Liver (tissue), 3 donors: Measurements from ENCODE around the gene TSPAN33.

Experiments
- ATF3 ChIP-seq: IDR thresholded peaks from 2 replicates; pipeline ENCODE4 v1.6.1; 2016; ENCODE audit warnings: antibody characterized with exemption
- CTCF ChIP-seq: fragments of 150-350 bp; IDR thresholded peaks from 2 replicates; pipeline ENCODE4 v1.5.1; 2017; ENCODE audit warnings: improper control_type of control experiment, low read depth, low read length; ENCODE audit not compliant: missing input control
- EGR1 ChIP-seq, 2 donors: IDR thresholded peaks; 2 replicates each; pipeline ENCODE4 v1.6.1; 2016 to 2018; ENCODE audit warnings: antibody characterized with exemption in 2 of 2, low read depth in 2 of 2
- FOXA2 ChIP-seq: IDR thresholded peaks from 2 replicates; pipeline ENCODE4 v1.6.1; 2016; ENCODE audit warnings: antibody characterized with exemption
- GABPA ChIP-seq, 2 donors: IDR thresholded peaks in 1 of 2; conservative IDR thresholded peaks in 1 of 2; 2 replicates each; pipeline ENCODE4 v1.6.1; 2016; ENCODE audit warnings: antibody characterized with exemption in 2 of 2, mild to moderate bottlenecking in 1 of 2, moderate library complexity in 1 of 2
- JUND ChIP-seq, 2 donors: IDR thresholded peaks; 2 replicates each; pipeline ENCODE4 v1.6.1; 2016; ENCODE audit warnings: antibody characterized with exemption in 2 of 2
- MAX ChIP-seq: IDR thresholded peaks from 2 replicates; pipeline ENCODE4 v1.6.1; 2016; ENCODE audit warnings: antibody characterized with exemption
- RAD21 ChIP-seq, 2 donors: IDR thresholded peaks; 2 replicates each; pipeline ENCODE4 v1.6.1; 2016; ENCODE audit warnings: antibody characterized with exemption in 2 of 2, mild to moderate bottlenecking in 2 of 2
- REST ChIP-seq: IDR thresholded peaks from 2 replicates; pipeline ENCODE4 v1.6.1; 2016; ENCODE audit warnings: antibody characterized with exemption, mild to moderate bottlenecking
- SP1 ChIP-seq: IDR thresholded peaks from 2 replicates; pipeline ENCODE4 v1.6.1; 2018; ENCODE audit warnings: antibody characterized with exemption, mild to moderate bottlenecking
- TAF1 ChIP-seq: conservative IDR thresholded peaks from 2 replicates; pipeline ENCODE4 v1.6.1; 2016; ENCODE audit warnings: antibody characterized with exemption, mild to moderate bottlenecking
- YY1 ChIP-seq: IDR thresholded peaks from 2 replicates; pipeline ENCODE4 v1.6.1; 2016; ENCODE audit warnings: antibody characterized with exemption, mild to moderate bottlenecking
- donor health status: healthy.
- donor health status: healthy.

- TF ChIP-seq CTCF (no peak), FOXA2 (no peak), RAD21 (IDR thresholded peaks at IDR 0.05) (no peak), ATF3 (no peak), TAF1 (no peak), SP1 (no peak), GABPA (IDR thresholded peaks at IDR 0.05 in 1 of 2, conservative IDR thresholded peaks at IDR 0.05 in 1 of 2) (no peak), YY1 (no peak), REST (no peak), MAX (no peak), EGR1 (IDR thresholded peaks at IDR 0.05; ENCODE audit: low read depth in 2 of 2) (no peak), JUND (IDR thresholded peaks at IDR 0.05) (no peak)
Observed at GRCh38 chr7:129136887-129137642, 7.4 kb upstream of the TSPAN33 start.
